BE2C (cell line): ENCODE data around the gene NCS1.

Experiments used
- DNase-seq: peaks from one replicate; pipeline ENCODE4 v3.0.0-alpha.2; 2020
- H3K27me3 ChIP-seq: fragments of 250-450 bp; sonication (Bioruptor Pico); 2 replicates; pipeline ENCODE4 v1.5.1; 2020; ENCODE audit warnings: mild to moderate bottlenecking
- H3K36me3 ChIP-seq: fragments of 250-450 bp; sonication (Bioruptor Pico); 2 replicates; pipeline ENCODE4 v1.5.1; 2020; ENCODE audit warnings: mild to moderate bottlenecking
- H3K4me1 ChIP-seq: fragments of 250-450 bp; sonication (Bioruptor Pico); 2 replicates; pipeline ENCODE4 v1.5.1; 2020
- H3K4me3 ChIP-seq: 2 replicates; pipeline ENCODE4 v1.5.1; 2011; ENCODE audit warnings: low read depth, low read length
- H3K9me3 ChIP-seq: fragments of 250-450 bp; sonication (Bioruptor Pico); 2 replicates; pipeline ENCODE4 v1.5.1; 2020
- TF ChIP-seq, protein P1 (sequence below): IDR thresholded peaks from 2 replicates; pipeline ENCODE4 v1.5.1; 2012; ENCODE audit warnings: mild to moderate bottlenecking, low read depth, low read length

Gene NCS1

DNA sequence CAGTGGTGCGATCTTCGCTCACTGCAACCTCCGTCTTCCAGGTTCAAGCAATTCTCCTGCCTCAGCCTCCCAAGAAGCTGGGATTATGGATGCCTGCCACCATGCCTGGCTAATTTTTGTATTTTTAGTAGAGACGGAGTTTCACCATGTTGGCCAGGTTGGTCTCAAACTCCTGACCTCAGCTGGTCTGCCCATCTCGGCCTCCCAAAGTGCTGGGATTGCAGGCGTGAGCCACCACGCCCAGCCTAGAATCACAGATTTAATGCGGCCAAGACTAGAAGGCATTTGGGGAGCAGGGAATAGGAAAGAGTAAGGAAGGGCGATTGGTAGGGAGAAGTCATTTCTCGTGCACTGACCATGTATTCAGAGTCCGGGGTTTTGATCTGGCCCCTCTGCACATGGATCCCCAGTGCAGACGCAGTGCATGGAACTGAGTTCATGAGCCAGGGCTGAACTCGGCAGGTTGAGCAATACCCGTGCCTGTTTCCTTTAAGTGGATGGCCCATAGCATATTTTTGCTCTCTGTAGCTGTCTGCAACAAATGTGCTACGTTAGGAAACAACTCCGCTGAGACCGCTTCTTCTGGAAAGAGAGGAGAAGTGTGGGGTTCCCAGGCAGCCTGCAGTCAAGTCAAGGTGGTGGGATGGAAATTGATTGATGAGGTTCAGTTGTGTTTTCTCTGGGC lies 90.0 kb downstream of the NCS1 start:
- DNase-seq = no peak
- H3K4me3 ChIP-seq = no peak overlapping the region
- TF ChIP-seq, protein P1, sequence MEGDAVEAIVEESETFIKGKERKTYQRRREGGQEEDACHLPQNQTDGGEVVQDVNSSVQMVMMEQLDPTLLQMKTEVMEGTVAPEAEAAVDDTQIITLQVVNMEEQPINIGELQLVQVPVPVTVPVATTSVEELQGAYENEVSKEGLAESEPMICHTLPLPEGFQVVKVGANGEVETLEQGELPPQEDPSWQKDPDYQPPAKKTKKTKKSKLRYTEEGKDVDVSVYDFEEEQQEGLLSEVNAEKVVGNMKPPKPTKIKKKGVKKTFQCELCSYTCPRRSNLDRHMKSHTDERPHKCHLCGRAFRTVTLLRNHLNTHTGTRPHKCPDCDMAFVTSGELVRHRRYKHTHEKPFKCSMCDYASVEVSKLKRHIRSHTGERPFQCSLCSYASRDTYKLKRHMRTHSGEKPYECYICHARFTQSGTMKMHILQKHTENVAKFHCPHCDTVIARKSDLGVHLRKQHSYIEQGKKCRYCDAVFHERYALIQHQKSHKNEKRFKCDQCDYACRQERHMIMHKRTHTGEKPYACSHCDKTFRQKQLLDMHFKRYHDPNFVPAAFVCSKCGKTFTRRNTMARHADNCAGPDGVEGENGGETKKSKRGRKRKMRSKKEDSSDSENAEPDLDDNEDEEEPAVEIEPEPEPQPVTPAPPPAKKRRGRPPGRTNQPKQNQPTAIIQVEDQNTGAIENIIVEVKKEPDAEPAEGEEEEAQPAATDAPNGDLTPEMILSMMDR = no peak
- no peaks in the 10 kb centered on the region; the same call in 1 of the 2 replicates for H3K4me1 ChIP-seq
- H3K27me3 ChIP-seq = no peaks in the 10 kb centered on the region
- no peaks in the 10 kb centered on the region for H3K36me3 ChIP-seq
- no peaks in the 10 kb centered on the region for H3K9me3 ChIP-seq

DNA sequence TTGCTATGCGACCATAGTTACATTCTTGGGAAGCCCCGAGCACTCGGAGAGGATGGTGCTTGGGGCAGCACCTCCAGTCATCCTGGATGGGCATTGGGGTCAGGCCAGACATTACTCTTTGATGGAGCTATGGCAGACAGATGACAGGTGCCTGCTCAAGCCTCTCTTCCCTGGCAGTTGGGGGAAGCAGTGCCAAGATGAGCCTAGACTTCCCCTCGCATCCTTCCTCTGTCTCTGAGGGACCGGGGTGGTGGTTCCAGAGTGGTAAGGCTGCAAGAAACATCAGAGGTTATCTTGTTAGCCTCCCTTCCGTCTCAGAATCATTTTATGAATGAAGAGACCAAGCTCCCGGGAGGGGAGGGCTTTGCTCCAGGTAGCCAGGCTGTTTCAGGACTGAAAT lies 90.6 kb downstream of the NCS1 start:
- no peak overlapping the region for H3K4me3 ChIP-seq
- H3K27me3 ChIP-seq = no peaks in the 10 kb centered on the region
- no peaks in the 10 kb centered on the region for H3K9me3 ChIP-seq
- TF ChIP-seq, protein P1 = no peak
- no peak for DNase-seq
- H3K36me3 ChIP-seq = no peaks in the 10 kb centered on the region
- H3K4me1 ChIP-seq = no peaks in the 10 kb centered on the region; the same call in 1 of the 2 replicates

DNA sequence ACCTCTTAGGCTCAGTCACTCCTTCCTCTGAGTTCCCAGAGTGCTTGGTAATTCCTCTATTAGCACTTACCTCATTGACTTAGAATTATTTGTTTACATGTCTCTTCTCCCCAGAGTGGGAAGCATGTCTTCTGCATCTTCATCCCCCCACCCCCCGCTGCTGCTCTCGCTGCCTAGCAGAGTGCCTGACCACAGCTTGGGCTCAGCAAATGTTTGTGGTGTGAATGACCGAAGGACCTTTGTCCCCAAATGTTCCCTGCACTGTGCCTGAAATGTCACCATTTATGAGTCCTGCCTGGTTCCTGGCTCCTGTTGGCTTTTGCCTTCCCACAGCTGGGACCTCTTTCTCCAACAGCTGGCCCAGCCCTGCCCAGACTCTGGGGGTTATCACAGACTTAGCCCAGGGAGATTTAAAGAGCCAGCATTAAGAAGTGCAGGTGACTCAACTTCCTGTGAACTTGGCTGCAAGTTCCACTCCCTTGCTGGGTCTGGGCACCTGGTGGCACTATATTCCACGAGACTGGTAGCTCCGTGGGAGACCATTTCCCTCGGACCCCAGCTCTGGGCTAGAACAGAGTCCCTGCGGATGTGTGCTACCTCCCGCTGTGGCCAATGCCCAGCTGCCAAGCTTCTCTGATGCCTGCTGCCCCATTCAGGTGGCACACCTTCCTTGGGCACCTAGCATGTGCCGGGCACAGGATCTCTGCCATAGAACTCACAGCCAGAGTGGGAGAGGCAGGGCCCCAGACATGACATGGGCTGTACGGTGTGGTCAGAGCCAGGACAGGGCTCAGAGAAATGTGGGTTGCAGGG lies 91.6 kb downstream of the NCS1 start:
- no peaks in the 10 kb centered on the region for H3K36me3 ChIP-seq
- TF ChIP-seq, protein P1 = no peak
- H3K9me3 ChIP-seq = no peaks in the 10 kb centered on the region
- no peak overlapping the region for H3K4me3 ChIP-seq
- peaks cover 7% of the 10 kb centered on the region for H3K4me1 ChIP-seq
- no peak for DNase-seq
- H3K27me3 ChIP-seq = no peaks in the 10 kb centered on the region

DNA sequence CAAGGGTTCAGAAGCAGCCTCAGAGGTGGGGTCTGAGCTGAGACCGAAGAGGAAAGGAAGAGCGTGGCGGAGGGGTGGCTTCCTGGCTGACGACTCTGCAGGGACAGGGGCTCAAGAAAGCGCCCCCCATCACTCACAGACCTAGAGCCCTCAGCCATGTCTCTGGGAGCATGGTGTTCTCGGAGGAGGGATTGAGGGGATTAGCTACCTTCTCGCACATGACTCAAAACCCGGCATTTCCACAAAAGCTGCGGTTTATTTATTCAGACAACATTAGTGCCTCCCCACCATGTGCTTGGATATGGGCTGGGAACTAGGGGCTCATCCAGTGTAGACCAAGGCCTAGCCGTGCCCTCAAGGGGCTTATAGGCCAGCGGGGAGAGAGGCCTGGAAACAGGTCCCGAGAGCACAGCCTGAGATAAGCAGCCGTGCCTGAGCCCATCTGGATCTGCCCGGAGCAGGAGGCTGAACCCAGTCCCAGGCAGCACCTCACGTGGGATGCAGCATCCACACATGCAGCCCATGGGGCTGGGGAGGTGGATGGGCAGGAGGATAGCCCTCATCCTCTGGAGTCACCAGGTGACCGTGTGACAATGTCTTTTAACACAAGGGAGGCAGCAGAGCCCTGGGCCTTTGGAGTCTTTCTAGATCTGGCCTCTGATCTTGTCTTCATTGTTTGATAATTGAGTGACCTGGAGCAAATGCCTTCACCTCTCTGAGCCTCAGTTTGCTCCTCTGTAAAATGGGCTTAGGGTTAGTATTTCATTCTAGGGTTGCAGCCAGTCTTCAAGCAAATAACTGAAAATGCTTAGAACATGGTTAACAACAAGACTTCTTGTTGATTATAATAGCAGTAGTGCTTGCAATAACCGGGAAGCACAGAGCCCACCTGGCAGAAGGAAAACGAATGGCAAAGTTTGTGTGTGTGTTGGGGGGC lies 92.5 kb downstream of the NCS1 start:
- no peaks in the 10 kb centered on the region for H3K9me3 ChIP-seq
- H3K27me3 ChIP-seq = no peaks in the 10 kb centered on the region
- H3K4me3 ChIP-seq = no peak overlapping the region
- no peaks in the 10 kb centered on the region for H3K36me3 ChIP-seq
- no peak for DNase-seq
- TF ChIP-seq, protein P1 = no peak
- peaks cover 7% of the 10 kb centered on the region for H3K4me1 ChIP-seq

DNA sequence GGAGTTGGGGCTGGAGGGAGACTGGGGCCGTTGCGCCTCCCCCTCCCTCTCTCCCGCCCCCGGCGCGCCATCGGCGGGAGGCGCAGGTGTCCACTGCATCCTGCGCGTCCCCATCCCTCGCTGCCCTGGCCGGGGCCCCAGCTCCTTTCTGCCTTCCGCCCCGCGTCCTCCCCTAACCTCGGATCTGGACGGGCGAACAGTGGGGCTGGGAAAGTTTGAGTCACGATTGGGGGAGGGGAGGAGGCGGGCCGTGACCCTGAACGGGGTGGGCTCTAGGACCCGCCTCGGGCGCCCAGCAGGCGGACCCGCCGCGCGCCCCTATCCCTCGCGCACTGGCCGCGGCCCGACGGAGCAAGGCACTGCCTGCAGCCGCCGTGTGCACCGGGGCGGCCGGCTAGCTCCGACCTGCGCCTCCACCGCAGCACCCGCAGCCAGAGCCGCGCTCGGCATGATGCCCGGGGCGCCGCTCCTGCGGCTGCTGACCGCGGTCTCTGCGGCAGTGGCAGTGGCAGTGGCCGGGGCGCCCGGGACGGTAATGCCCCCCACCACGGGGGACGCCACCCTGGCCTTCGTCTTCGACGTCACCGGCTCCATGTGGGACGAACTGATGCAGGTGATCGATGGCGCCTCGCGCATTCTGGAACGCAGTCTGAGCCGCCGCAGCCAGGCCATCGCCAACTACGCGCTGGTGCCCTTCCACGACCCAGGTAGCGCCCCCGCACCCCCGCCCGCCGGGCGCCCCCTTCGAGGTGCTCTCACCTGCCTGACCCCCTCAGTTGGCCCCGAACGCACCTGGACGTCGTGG lies 93.4 kb downstream of the NCS1 start, which contains the start of gene HMCN2:
Gene HMCN2, plus strand, starts transcription at position 330 of the 805 bp plus-strand sequence. Its CDS starts 119 bp downstream, at position 449.
- Histone ChIP-seq H3K4me3 (peak within 1 kb of the TSS; percentile 46), H3K27me3 (no peaks in the 10 kb centered on the region), H3K9me3 (no peaks in the 10 kb centered on the region), H3K36me3 (no peaks in the 10 kb centered on the region), H3K4me1 (peaks cover 7% of the 10 kb centered on the region)
- DNase-seq = peak; percentile 76
- TF ChIP-seq, protein P1 = no peak
